LNCaP clone FGC (cell line): ENCODE measurements around the gene LSS.

Source experiments
- DNase-seq: peaks from one replicate; pipeline ENCODE4 v3.0.0-alpha.2; 2011; ENCODE audit warnings: low read depth
- H3K4me3 ChIP-seq: 2 replicates; pipeline ENCODE4 v1.5.1; 2011; ENCODE audit warnings: mild to moderate bottlenecking, low read depth, low read length, control low read depth
- CTCF ChIP-seq: IDR thresholded peaks from 2 replicates; pipeline ENCODE4 v1.5.1; 2012; ENCODE audit warnings: mild to moderate bottlenecking; ENCODE audit not compliant: control insufficient read depth, insufficient read depth; ENCODE audit errors: extremely low read depth

Gene LSS

GRCh38 chr21:46228345-46229051, at the start of gene LSS:
LSS (minus strand) TSS chr21:46228774; CDS start chr21:46228745, 29 bp downstream.
- no peak for TF ChIP-seq CTCF
- peak; percentile 91 for DNase-seq

DNA sequence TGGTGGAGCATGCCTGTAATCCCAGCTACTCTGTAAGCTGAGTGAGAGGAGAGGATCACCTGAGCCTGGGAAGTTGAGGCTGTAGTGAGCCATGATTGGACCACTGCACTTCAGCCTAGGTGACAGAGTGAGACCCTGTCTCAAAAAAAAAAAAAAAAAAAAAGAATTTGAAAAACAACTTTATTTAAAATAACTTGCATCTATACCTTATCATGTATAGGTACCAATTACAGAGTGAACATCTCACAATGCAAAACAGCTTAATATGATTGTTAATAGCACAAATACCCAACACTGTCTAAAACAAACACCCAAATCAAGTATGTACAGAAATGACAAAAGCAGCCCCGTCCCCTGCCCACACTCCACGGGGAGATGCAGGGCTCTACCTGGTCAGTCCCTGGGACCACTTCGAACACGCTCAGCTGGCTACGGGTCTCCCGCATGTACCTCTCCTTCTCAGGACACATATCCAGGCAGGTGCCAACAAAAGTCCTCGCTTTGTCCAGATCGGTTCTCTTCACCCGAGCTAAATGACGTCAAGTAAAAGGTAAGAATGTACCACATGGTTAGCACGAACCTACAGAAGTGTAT, 46.3 kb upstream of the LSS start:
- H3K4me3 ChIP-seq, result no peak overlapping the region
- TF ChIP-seq CTCF, result no peak
- DNase-seq, result no peak

More at GRCh38 chr21:46228345-46229051, at the start of gene LSS:
- peak within 1 kb of the TSS; percentile 78 for H3K4me3 ChIP-seq

- H3K4me3 ChIP-seq, result no peak overlapping the region
- no peak for DNase-seq
- no peak for TF ChIP-seq CTCF
Measured at GRCh38 chr21:46273341-46273740, 44.8 kb upstream of the LSS start.

DNA sequence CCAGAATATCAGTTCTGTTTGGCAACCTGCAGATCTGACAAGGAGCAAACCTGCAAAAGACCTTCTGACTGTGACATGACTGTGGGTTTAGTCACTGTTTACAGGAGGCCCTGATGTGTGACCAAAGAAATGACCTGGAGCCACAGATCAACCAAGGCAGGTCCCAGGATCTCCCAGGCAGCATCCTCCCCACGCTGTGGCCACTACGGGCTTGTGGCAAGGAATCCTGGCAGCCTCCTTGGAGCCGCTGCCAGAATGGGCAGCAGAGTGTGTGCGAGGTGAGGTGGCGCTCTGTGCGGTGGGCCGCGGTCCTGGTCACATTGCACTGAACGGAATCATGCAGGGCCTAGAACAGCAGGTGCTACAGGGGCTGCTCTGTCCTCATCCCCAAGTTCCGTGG, 40.9 kb upstream of the LSS start:
- no peak for DNase-seq

GRCh38 chr21:46268371-46268770, 39.8 kb upstream of the LSS start:
- TF ChIP-seq CTCF, result no peak
- H3K4me3 ChIP-seq, result no peak overlapping the region
- no peak for DNase-seq

More for the DNA sequence above, 40.9 kb upstream of the LSS start:
- H3K4me3 ChIP-seq, result no peak overlapping the region
- no peak for TF ChIP-seq CTCF

- no peak overlapping the region for H3K4me3 ChIP-seq
- no peak for TF ChIP-seq CTCF
- DNase-seq, result no peak
Measured at GRCh38 chr21:46266946-46267345, 38.4 kb upstream of the LSS start.
